SK-N-SH treated with all-trans-retinoic acid at 6 μM for 48 hours (cell line): ENCODE results near the gene ARHGEF6.

ENCODE experiments used
- ATAC-seq: fragments of 200-7000 bp; cut with Tn5 transposase; 3 replicates; pipeline ENCODE4 v1.9.1; 2020; ENCODE audit warnings: mild to moderate bottlenecking, moderate library complexity
- ARNTL ChIP-seq: fragments of 450-650 bp; formaldehyde crosslinking; IDR thresholded peaks from 2 replicates; pipeline ENCODE4 v1.5.0; 2020; ENCODE audit warnings: low read depth, mild to moderate bottlenecking, moderate library complexity, borderline replicate concordance
- BACH2 ChIP-seq: fragments of 250-450 bp; sonication (Bioruptor Pico); IDR thresholded peaks from 2 replicates; pipeline ENCODE4 v1.9.0; 2021; ENCODE audit warnings: mild to moderate bottlenecking, borderline replicate concordance
- CSDC2 ChIP-seq: fragments of 250-450 bp; sonication (Bioruptor Pico); IDR thresholded peaks from 2 replicates; pipeline ENCODE4 v1.5.0; 2020; ENCODE audit warnings: mild to moderate bottlenecking, moderate library complexity
- CSRNP3 ChIP-seq: fragments of 250-450 bp; sonication (Bioruptor Pico); IDR thresholded peaks from 2 replicates; pipeline ENCODE4 v1.5.1; 2021; ENCODE audit warnings: mild to moderate bottlenecking, moderate library complexity
- ESRRG ChIP-seq: fragments of 250-450 bp; sonication (Bioruptor Pico); IDR thresholded peaks from 2 replicates; pipeline ENCODE4 v1.6.1; 2021; ENCODE audit warnings: mild to moderate bottlenecking
- OSR1 ChIP-seq: fragments of 250-450 bp; sonication (Bioruptor Pico); IDR thresholded peaks from 2 replicates; pipeline ENCODE4 v1.8.0; 2022; ENCODE audit warnings: moderate library complexity, mild to moderate bottlenecking, inconsistent platforms
- PATZ1 ChIP-seq: fragments of 250-450 bp; sonication (Bioruptor Pico); IDR thresholded peaks from 2 replicates; pipeline ENCODE4 v1.8.0; 2020; ENCODE audit warnings: mild to moderate bottlenecking, moderate library complexity, borderline replicate concordance
- POU6F1 ChIP-seq: fragments of 250-450 bp; sonication (Bioruptor Pico); IDR thresholded peaks from 2 replicates; pipeline ENCODE4 v1.8.0; 2021; ENCODE audit warnings: low read depth, mild to moderate bottlenecking, moderate library complexity, borderline replicate concordance
- PPARA ChIP-seq: fragments of 250-450 bp; sonication (Bioruptor Pico); IDR thresholded peaks from 2 replicates; pipeline ENCODE4 v1.5.0; 2020; ENCODE audit warnings: mild to moderate bottlenecking, borderline replicate concordance
- RARB ChIP-seq: fragments of 250-450 bp; sonication (Bioruptor Pico); IDR thresholded peaks from 2 replicates; pipeline ENCODE4 v1.8.0; 2021; ENCODE audit warnings: mild to moderate bottlenecking, moderate library complexity
- SNAI2 ChIP-seq: fragments of 250-450 bp; sonication (Bioruptor Pico); IDR thresholded peaks from 2 replicates; pipeline ENCODE4 v1.5.0; 2020; ENCODE audit warnings: mild to moderate bottlenecking, moderate library complexity
- TOX ChIP-seq: fragments of 250-450 bp; sonication (Bioruptor Pico); IDR thresholded peaks from 2 replicates; pipeline ENCODE4 v1.8.0; 2021; ENCODE audit warnings: mild to moderate bottlenecking, moderate library complexity, borderline replicate concordance
- TSHZ2 ChIP-seq: fragments of 250-450 bp; sonication (Bioruptor Pico); IDR thresholded peaks from 2 replicates; pipeline ENCODE4 v1.5.0; 2020; ENCODE audit warnings: mild to moderate bottlenecking, moderate library complexity
- ZC3H10 ChIP-seq: fragments of 250-450 bp; sonication (Bioruptor Pico); IDR thresholded peaks from 2 replicates; pipeline ENCODE4 v1.5.1; 2021; ENCODE audit warnings: mild to moderate bottlenecking, moderate library complexity
- ZFP3 ChIP-seq: fragments of 250-450 bp; sonication (Bioruptor Pico); IDR thresholded peaks from 2 replicates; pipeline ENCODE4 v1.5.0; 2020; ENCODE audit warnings: mild to moderate bottlenecking, moderate library complexity
- ZFP30 ChIP-seq: fragments of 450-650 bp; formaldehyde crosslinking; IDR thresholded peaks from 2 replicates; pipeline ENCODE4 v1.5.0; 2022; ENCODE audit warnings: mild to moderate bottlenecking, moderate library complexity
- ZNF565 ChIP-seq: fragments of 450-650 bp; formaldehyde crosslinking; conservative IDR thresholded peaks from 2 replicates; pipeline ENCODE4 v1.5.0; 2020; ENCODE audit warnings: low read depth, mild to moderate bottlenecking, moderate library complexity
- ZNF70 ChIP-seq: fragments of 450-650 bp; formaldehyde crosslinking; IDR thresholded peaks from 2 replicates; pipeline ENCODE4 v1.5.0; 2020; ENCODE audit warnings: mild to moderate bottlenecking, moderate library complexity
- ZNF8 ChIP-seq: fragments of 450-650 bp; formaldehyde crosslinking; IDR thresholded peaks from 2 replicates; pipeline ENCODE4 v1.5.0; 2020; ENCODE audit warnings: mild to moderate bottlenecking, moderate library complexity

Gene ARHGEF6

GRCh38 chrX:136828830-136829229 is 48.1 kb upstream of the ARHGEF6 start:
- ATAC-seq: no peak
- no peak for TF ChIP-seq TOX
- no peak for TF ChIP-seq RARB (CRISPR knock-in tag)
- TF ChIP-seq ZNF8 (CRISPR knock-in tag): no peak
- TF ChIP-seq CSRNP3: no peak
- TF ChIP-seq ARNTL: no peak
- no peak for TF ChIP-seq BACH2 (CRISPR knock-in tag)
- TF ChIP-seq PPARA: no peak
- TF ChIP-seq CSDC2 (CRISPR knock-in tag): no peak
- no peak for TF ChIP-seq SNAI2 (CRISPR knock-in tag)
- no peak for TF ChIP-seq PATZ1
- no peak for TF ChIP-seq ZNF70 (CRISPR knock-in tag)
- TF ChIP-seq POU6F1 (CRISPR knock-in tag): no peak
- TF ChIP-seq ESRRG: no peak
- TF ChIP-seq ZNF565 (CRISPR knock-in tag): no peak
- no peak for TF ChIP-seq ZFP3 (CRISPR knock-in tag)
- no peak for TF ChIP-seq ZC3H10 (CRISPR knock-in tag)

- TF ChIP-seq TOX (no peak), ZFP30 (no peak), OSR1 (CRISPR knock-in tag) (no peak), ESRRG (no peak), POU6F1 (CRISPR knock-in tag) (no peak), CSRNP3 (no peak), CSDC2 (CRISPR knock-in tag) (no peak), RARB (CRISPR knock-in tag) (no peak), ZFP3 (CRISPR knock-in tag) (no peak), TSHZ2 (CRISPR knock-in tag) (no peak)
- TF ChIP-seq, all 23 proteins: peak for 0
- ATAC-seq: no peak
Measured at GRCh38 chrX:136827026-136827425, 46.3 kb upstream of the ARHGEF6 start.

GRCh38 chrX:136825771-136826170 is 45.0 kb upstream of the ARHGEF6 start:
- TF ChIP-seq ZNF565 (CRISPR knock-in tag): no peak
- ATAC-seq: no peak
